Activated CD8-positive, alpha-beta memory T cell treated with anti-CD3 and anti-CD28 coated beads for 24 hours (primary cell): ENCODE results near the gene BIRC5.
"Not testable (repeated sequence)": the region's sequence is repeated elsewhere in the genome, so short reads cannot be mapped to it uniquely, and the experiment has no call there.

ENCODE experiments used
- DNase-seq: peaks from one replicate; pipeline ENCODE4 v3.0.0-alpha.2; 2020

BIRC5 gene

DNA sequence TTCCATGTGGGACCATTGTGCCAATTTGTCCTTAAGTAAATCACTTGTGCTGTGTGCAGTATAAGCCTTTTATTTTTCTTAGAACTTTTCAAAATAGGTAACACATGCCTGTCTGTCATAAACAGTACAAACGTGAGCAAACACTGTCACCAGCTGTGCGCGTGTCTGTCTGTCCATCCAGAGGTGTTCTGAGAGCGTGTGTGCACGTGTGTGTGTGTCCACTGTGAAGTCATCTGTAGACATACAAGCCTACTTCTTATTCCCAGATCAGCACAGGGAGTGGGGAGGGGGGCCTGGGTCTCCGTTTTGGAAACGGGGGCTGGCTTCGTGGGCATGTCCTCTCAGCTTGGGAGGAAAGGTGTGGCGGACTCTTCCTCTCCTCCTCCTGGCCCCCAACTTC lies 26.8 kb downstream of the BIRC5 start:
- DNase-seq = no peak

DNA sequence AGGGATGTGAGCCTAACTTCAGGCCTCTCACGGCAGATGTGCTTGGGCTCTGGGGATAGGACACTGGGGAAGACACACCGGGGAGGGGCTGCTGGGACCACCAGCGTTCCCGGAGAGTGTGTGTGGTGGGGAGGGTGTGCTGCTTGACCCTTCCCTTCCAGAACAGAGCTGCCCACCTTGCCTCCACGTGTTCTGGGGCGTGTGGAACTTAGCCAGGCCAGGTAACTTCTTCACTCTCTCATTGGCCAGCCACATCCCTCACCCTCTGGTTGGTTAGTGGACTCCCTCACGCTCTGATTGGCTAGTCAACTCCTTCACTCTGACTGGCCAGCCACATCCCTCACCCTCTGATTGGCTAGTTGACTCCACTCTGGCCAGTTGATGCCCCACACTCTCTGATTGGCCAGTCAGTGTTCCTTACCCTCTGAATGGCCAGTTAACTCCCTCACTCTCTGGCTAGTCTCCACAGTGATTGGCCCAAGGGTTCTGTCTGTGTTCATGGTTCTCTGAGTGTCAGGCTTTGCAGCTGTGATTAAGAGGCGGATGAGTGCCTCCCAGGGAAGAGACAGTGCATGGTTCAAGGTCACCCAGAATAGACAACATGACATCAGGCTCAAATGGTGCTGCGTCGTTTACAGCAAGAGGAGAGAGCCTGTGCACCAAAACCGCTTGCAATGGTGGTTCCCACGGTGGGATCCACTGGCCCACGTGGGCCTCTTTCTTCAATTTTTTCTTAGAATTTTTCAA lies 27.4 kb downstream of the BIRC5 start:
- no peak for DNase-seq

DNA sequence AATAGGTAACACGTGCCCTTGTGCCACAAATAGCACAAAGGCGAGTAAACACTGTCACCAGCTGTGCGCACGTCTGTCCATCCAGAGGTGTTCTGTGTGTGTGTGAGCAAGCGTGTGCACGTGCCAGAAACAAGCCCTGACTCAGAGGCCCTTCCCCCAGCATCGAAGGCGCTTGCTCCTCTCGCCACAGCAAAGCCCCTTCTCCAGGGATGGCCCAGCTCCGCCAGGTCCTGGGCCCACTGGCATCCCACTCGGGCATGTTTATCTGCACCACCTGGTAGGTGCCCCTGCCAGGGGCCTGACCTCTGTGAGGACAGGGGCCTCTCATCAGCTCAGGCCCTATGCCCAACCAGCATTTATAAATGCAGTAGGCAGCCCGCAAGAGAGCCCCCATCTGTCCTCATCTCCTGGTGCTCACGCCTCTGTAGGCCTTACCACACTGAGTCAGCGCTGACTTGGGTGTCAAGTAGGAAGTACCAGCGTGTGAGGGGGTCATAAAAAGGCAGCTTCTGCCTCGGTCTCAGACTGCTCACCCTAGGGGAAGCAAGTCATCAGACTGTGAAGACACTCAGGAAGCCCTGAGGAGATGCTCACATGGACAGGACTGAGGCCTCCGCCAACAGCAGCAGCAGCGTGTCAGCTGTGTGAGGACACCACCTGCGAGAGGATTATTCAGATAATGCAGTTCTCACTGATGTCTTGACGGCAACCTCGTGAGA lies 28.1 kb downstream of the BIRC5 start:
- no peak for DNase-seq

DNA sequence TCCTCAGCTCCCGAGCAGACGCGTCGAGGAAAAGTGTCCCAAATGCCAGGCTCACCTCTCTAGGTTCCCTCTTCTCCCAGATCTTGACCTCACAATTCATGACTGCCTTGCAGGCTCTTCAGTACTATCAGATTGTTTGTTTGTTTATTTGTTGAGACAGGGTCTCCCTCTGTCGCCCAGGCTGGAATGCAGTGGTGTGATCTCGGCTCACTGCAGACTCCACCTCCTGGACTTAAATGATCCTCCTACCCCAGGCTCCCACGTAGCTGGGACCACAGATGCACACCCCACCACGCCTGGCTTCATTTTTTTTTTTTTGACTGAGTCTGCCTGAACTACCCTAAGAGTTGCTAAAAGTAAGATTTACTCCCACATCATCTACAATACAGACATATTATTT lies 33.3 kb downstream of the BIRC5 start:
- no peak for DNase-seq

DNA sequence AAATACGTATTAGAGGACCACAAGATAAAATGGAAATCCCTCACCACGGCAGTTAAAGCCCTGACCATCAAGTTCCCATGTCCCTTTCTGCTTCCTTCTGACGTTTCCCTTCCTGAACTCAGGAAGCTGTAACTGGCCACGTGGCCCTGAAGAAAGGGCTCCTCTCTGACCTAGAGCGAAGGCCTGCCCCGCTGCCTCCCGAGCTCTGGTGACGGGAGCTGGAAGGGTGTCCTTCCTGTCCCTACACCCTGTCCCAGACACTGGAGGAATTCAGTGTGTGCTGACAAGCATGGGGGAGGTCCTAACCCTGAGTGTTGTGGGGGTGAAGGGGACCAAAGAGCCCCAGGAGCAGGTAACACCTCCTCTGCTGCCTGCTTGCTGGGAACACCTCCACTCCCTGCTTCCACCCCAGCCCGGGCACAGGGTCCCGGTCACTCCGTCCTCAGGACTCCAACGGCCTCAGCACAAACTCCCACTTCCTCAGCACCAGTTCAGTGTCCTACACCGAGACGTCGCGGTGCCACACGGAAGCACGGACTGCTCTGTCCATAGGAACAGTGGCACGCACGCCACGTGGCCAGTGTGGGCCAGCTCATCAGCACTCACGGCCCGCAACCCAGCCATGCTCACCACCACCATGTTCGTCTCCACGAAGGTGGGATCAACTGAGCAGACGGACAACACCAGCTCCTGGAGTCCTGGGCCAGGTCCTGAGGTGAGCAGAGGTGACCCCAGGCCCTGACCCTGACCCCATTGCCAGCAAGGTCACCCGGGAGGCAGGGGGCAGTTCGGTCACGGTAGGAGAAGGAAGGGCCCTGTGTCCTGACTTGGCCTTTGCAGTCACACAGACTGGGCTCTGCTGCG lies 34.2 kb downstream of the BIRC5 start:
- no peak for DNase-seq

DNA sequence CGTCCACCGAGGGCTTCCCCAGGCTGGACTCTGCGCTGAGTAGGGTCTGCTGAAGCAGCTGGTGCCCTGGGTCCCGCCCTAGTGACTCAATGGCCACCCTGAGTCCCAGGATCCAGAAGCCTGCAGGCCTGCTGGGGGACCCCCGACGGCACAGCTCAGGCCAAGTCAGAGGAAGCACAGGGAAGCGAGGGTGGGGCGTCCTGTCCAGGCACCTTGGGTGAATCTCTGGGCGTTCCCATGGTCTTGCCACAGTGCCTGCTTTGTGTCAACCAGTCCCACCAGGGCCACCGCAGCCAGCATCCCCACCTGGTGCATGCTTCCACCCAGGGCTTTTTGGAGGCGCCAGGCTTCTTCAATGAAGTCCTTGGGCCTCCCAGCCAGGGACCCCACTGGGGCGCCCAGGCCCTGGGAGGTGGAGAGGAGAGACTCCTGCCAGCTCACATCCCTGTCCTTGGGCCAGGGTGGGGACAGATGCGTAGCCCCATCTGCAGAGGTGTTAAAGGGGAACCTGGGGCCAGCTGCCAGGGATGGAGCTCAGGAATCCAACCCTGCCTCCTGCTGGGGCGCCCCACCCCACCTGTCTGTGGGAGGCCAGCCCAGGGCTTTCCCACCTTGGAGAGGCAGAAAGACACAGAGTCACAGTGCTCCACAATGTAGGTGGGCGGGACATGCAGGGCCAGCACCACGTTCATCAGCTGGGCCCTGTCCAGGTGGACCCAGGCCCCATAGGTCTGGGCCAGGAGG lies 35.2 kb downstream of the BIRC5 start:
- no peak for DNase-seq

DNA sequence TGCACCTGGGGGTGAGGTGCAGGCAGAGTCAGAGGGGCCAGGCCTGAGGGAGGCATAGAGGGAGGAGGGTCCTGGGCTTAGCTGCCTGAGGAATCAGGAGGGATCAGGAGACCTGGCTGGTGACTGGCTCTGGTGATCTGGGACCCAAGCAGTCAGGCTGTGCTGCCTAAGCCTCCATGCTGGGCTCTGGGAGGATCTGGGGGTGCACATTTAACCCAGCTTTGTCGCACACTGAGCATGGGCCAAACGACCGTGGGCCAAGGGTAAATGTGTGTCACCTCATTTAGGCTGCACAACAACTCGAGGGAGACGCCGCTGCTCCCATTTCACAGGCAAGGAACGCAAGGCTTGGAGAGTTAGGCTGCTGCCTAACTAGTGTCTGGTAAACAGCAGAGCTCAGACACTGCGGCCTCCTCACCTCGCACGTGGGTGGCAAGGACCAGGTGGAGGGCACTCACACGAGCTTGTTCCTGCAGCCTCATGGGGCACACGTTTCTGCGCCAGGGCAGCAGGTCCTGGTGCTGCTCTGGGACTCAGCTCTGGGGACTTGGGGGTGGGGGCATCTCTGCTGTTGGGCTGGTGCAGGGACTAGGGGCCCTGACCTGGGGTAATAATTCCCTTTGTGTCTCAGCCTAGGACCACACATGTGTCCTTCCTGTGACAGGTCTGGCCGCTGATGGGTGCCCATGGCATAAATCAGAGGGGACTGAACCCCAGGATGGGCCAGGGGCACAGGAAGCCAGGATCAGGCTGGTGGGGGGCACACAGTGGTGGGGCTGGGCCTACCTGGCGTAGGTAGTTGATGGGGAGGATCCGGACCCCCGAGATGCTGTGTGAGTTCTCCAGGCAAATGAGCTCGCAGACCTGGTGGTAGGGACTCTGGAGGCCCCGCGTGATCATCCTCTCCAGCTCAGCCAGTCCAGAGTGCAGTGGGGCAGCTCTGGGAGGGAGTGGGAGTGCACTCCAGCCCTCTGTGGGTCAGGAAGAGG lies 36.1 kb downstream of the BIRC5 start:
- DNase-seq = no peak

DNA sequence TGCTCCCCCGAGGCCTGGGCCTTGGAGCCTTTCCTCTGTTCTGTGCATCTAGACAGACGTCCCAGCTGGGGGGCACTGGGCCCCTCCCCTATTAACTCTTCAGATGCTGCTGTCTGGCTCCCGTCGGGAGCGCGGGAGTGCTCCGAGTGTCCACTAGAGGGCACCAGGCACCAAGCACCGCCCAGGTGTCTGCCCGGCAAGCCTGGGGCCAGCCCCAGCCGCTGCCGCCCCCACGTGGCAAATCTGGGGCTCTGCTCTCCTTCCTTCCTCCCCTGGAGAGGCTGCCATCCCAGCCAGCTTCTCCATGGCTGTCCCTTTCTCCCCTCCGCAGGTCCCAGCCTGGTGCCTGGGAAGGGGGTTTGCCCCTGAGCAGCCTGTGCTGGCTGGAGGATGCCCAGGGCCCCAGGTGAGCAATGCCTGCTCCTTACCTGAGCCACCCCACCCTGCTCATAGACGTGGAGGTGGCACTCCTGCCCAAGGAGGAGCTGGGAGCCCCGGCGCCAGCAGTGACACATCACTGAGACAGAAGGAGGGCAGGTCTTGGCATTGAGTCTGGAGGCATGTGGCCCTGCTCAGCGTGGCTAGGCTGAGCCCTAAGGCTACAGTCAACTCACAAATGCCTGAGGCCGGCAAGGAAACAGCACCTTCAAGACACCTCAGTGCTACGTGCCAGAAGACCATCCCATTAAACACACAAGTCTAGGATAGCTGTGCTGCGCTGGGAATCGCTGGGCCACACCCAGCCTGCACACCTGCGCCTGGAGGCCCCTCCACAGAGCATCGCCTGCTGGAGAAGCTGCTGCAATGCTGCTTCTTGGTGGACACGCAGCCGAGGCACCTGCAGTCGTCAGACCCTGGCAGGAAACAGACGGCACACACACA lies 37.1 kb downstream of the BIRC5 start:
- DNase-seq = peak; percentile 93

DNA sequence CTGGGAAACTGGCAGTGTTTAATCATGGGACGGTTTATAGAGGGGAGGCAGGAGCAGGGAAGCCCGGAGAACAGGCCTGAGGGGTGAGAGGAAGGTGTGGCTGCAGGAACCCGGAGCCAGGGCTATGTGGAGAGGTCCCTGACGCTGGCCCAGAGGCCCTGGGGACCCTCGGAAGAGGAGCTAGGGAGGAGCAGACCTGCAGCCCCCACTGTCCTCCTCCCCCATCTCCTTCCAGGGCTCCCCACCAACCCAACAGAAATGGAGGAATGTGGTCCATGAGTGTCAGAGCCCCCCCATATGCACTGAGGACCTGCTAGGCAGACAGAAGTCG lies 37.7 kb downstream of the BIRC5 start:
- no peak for DNase-seq

DNA sequence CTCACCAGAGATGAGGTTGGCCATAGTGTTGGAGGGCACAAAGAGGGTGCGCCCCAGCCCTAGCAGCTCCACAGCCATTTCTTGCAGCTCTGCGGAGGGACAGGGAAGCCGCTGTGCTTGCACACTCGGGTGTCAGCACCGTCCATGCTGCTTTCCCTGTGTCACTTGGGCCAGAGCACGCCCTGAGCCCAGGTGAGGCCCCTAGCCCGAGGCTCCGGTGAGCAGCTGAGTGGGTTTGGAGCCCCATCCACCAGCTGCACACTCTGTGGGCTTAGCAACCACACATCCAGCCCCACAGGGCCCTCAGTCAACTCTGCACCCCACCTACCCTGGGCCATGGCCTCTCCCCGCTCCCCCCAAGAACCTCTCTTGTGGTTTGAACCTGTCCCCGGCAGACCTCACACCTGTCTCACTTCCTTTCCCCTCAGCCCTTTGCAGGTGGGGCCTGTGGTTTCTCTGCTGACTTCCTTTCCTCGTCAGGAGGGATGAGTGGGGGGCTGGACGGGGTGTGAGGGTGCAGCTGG lies 38.1 kb downstream of the BIRC5 start:
- DNase-seq = peak; percentile 76

DNA sequence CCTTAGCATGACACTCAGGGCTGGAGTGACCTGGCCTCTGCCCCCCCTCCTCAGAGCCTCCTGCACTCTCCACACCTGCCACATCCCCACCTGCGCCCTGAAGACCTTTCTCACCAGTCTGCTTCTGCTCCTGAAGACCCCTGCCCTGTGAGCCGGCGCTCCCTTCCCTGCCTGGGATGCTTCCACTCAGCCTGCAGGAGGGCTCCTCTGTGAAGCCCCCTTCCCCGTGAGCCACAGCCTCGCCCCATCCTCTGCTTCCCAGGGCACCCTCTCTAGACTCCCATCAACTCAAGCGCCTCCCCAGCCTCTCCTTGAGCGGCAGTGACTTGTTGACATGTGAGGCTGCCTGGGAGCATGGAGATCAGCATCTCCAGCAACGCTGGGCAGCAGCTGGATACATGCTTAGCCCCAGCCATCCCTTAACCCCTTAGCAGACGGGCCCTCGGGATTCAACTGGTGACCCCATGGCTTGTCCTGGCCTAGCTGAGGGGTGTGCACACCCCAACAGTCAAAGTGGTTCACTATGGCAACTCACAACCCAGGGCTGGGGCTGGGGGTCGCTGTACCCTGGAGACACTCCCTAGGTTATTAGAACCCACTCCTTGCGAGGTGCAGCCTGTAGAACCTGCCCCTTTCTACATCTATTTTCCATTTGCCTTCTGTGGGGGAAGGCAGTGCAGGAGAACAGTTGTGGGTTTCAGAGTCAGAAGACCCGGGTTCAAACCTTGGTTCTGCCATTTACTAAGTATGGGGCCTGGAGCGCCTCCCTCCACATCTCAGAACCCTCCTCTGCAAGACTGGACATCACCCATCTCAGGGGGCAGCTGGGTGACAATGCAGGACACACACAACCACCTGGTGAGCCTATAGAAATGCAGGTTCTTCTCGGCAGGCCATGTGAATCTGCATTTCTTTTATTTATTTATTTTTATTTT lies 38.9 kb downstream of the BIRC5 start:
- DNase-seq = no peak

DNA sequence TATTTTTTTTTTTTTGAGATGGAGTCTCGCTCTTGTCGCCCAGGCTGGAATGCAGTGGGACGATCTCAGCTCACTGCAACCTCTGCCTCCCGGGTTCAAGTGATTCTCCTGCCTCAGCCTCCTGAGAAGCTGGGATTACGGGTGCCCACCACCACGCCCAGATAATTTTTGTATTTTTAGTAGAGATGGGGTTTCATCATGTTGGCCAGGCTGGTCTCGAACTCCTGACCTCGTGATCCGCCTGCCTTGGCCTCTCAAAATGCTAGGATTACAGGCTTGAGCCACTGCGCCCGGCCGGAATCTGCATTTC lies 39.5 kb downstream of the BIRC5 start:
- DNase-seq = not testable (repeated sequence)

DNA sequence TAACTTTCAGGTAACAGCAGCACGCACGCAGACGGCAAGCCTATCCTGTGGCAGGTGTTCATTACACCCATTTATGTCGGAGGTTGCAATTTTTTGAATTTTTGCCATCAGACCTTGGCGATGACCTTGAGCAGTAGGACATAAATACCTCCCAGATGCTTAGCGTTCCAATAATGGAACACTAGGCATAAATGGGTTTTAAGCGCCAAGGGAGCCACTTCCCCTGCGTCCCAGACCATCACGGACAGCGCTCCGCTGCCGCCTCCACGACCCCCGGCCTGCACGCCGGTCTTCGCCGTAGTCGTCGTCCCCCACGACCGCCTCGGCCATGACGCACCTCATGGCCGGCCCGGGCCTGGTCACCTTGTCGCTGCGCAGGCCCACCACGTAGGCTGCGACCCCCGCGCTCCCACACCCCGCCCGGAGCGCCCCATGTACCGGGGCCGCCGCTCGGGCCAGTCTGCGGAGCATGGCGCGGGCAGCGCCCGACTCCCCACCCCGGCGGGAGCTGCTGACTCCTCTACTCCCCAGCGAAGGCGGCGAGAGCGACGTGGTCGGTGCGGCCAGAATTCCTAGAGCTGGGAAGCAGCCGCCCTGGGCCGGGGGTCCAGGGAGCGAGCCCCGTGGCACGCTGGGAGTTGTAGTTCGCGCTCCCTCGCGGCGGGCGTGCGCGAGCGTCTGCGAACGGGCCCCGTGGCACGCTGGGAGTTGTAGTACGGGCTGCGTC lies 40.1 kb downstream of the BIRC5 start:
- DNase-seq = peak; percentile 92

DNA sequence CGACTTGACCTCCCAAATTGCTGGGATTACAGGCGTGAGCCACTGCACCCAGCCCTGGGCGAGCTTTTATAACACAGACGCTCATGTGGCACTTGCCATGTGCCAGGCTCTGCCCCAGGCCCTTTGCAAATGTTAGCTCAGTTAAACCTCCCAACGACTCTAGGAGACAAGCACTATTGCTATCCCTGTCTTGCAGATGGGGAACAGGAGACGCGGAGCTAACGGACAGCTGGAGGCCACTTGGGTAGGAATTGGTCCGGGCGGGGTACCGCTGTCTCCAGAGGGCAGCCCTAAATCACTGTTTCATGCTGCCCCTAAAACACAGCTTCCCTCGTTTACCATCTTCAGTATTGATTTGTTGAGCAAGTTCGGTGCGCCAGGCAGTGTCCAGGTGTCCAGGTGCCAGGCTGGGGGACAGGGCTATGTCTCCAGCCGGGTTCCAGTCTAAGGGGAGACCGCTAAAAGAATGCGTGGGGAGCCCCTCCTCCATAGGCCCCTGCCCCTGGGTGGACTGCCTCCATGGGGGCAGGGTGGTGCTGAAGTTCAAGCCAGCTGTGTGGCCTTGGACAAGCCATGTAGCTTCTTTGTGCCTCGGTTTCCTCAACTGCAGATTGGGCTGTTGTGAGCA lies 41.1 kb downstream of the BIRC5 start:
- no peak for DNase-seq

DNA sequence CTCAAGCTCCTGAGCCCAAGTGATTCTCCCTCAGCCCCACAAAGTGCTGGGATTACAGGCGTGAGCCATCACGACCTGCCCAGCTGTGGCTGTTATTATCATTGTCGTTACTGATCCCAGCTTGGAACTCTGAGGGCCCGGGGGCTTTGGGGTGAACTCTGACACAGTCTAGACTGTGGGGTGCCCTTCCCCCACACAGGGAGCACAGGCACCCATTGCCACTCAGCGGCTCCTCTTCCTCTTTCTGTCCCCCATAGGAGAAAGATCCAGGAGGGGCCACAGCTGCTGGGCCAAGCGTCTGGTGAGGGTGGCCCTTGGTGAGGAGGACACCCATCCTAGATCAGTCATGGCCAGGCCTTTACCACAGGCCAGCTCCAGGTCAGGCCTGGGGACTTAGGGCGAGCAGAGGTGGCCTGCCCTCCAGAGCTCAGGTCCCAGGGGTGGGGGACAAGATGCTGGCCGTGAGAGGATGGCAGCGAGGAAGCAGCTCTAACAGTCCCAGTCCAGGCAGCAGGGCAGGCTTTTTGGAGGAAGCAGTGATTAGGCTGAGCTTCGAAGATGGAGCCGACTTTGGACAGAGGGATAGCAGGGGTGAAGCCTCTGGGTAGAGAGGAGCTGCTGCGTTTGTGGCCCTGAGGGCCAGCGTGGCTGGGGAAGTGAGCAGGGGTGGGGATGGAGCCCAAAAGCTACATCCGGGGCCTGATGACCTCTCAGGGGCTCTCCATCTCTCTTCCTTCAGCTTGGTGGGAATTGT lies 42.1 kb downstream of the BIRC5 start:
- no peak for DNase-seq

DNA sequence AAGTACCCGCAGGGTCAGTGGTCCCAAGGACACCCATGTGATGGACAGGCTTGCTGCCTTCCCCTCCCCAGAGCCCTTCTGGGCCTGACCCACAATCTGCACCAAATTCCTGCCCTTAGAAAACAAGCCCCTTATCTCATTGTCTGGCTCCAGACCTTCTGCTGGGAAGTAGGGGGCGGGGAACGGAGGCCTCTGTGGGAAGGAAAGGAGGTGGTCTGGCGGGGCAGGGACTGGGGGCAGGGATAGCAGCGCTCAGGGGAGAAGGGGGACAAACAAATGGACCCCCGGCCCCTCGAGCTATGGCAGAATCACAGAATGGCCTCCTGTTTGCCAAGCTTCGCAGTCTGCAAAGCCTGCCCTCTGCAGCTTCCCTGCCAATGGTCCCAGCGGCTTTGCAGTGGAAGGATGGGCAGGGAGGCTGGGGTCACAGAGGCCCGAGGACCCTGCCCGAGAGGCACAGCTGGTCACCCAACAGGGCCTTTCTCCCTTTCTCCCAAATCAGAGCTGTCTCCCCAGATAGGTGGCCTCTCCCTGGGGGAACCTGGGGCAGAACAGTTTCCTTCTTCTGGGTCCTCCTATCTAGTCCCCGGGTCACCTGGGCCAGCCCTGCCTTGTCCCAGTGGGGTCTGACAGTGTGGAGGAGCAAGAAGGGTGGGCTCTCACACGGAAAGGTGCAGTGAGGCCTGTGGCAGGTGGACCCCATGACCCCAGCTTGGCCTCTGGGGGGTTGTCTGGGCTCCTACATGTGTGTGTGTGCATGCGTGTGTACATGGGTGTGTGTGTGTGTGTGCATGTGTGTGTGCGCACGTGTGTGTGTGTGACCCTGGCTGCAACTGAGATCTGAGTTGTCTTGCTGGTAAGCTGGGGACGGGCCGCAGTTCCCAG lies 42.9 kb downstream of the BIRC5 start:
- DNase-seq = no peak
